CD4-positive, alpha-beta T cell (primary cell): ENCODE results near the gene CDC42. TPM values are rescaled to one million over a fixed set of nuclear protein-coding genes. Genes with fewer than 3 reads are reported as not detected.
A peak's percentile ranks its signal among the peaks of the same experiment; 100 is the strongest.

Experiments
- ATAC-seq: fragments of 200-7000 bp; cut with Tn5 transposase; one replicate; pipeline ENCODE4 v1.10.0; 2022; ENCODE audit warnings: mild to moderate bottlenecking; ENCODE audit not compliant: poor library complexity
- CTCF ChIA-PET: fragments of 350-600 bp; sonication (Branson Sonifier 250); formaldehyde crosslinking; loops from one replicate; lab custom pipeline; 2021; ENCODE audit warnings: antibody characterized with exemption, inconsistent platforms; lab: Charles Lee
- POLR2A ChIA-PET: fragments of 350-600 bp; sonication (Branson Sonifier 250); formaldehyde crosslinking; loops from one replicate; lab custom pipeline; 2021; ENCODE audit warnings: antibody characterized with exemption, inconsistent platforms; lab: Charles Lee
- DNase-seq, 14 experiments: peaks; one replicate each; pipeline ENCODE4 v3.0.0-alpha.2; 2013 to 2020; ENCODE audit warnings: mixed read lengths in 2 of 14
- H3K27ac ChIP-seq, 2 donors: one replicate each; pipeline versions ENCODE4 v1.5.1 to v1.7.0; 2013; ENCODE audit warnings: low read length in 2 of 2, low read depth in 1 of 2, mild to moderate bottlenecking in 1 of 2
- H3K27me3 ChIP-seq, 2 experiments: 1 replicate in 1 of 2; 2 replicates in 1 of 2; pipeline versions ENCODE4 v1.6.1 to v1.7.0; 2013; ENCODE audit warnings: low read length in 2 of 2, control low read depth in 1 of 2, mild to moderate bottlenecking in 1 of 2, moderate library complexity in 1 of 2; ENCODE audit not compliant: insufficient read depth in 2 of 2, control insufficient read depth in 1 of 2
- H3K36me3 ChIP-seq: one replicate; pipeline ENCODE4 v1.6.1; 2013; ENCODE audit warnings: low read length, control low read depth; ENCODE audit not compliant: insufficient read depth
- H3K4me1 ChIP-seq: one replicate; pipeline ENCODE4 v1.6.1; 2013; ENCODE audit warnings: low read length, control low read depth; ENCODE audit not compliant: insufficient read depth
- H3K4me3 ChIP-seq: one replicate; pipeline ENCODE4 v1.5.1; 2013; ENCODE audit warnings: mild to moderate bottlenecking, low read length, moderate library complexity
- H3K9me3 ChIP-seq, 2 experiments: 1 replicate in 1 of 2; 2 replicates in 1 of 2; pipeline versions ENCODE4 v1.6.1 to v1.7.0; 2013; ENCODE audit warnings: low read length in 2 of 2, mild to moderate bottlenecking in 2 of 2, control low read depth in 1 of 2, moderate library complexity in 1 of 2; ENCODE audit not compliant: control insufficient read depth in 1 of 2, insufficient read depth in 1 of 2
- H3K27ac Mint-ChIP-seq: one replicate; pipeline ENCODE4 v1.8.0; 2020; ENCODE audit warnings: mixed read lengths
- H3K27me3 Mint-ChIP-seq: one replicate; pipeline ENCODE4 v1.8.0; 2021; ENCODE audit warnings: mixed read lengths
- H3K36me3 Mint-ChIP-seq: one replicate; pipeline ENCODE4 v1.8.0; 2021; ENCODE audit warnings: low read depth, mixed read lengths
- H3K4me1 Mint-ChIP-seq: one replicate; pipeline ENCODE4 v1.8.0; 2021; ENCODE audit warnings: low read depth, mixed read lengths
- H3K4me3 Mint-ChIP-seq: one replicate; pipeline ENCODE4 v1.8.0; 2020; ENCODE audit warnings: mild to moderate bottlenecking, mixed read lengths
- H3K9me3 Mint-ChIP-seq: one replicate; pipeline ENCODE4 v1.8.0; 2020; ENCODE audit warnings: mixed read lengths
- CTCF ChIP-seq: fragments of 200-600 bp; IDR thresholded peaks from one replicate; pipeline ENCODE4 v1.8.0; 2022; ENCODE audit warnings: antibody characterized with exemption, mild to moderate bottlenecking
- intact Hi-C, 2 experiments: fragments of 100-400 bp; cut with DNase I in 1 of 2; cut with micrococcal nuclease in 1 of 2; formaldehyde crosslinking; loops; one replicate each; pipeline versions ENCODE4 v1.15.1 to v1.9.0; 2023 to 2025; cut with DNase I, micrococcal nuclease
- total RNA-seq, 174 experiments: library from RNA in 2 of 174; stranded (reverse) in 2 of 174; gene quantifications; one replicate each; pipeline ENCODE4 v1.2.3 and lab custom pipeline; 2021 to 2026

CDC42 gene
- total RNA-seq, 2 experiments from 2014 or later: 375 to 379 TPM

- peaks cover 30% of the 10 kb centered on the region for H3K4me1 ChIP-seq
- ChIA-PET POLR2A (interaction anchor here (0.7 to 1.5 kb wide), 5 partner anchors 8 to 46 kb away, joined by 3 to 6 read pairs (median 4); partner anchors contain the start of gene CDC42), CTCF (interaction anchor here (1.0 to 1.3 kb wide), 2 partner anchors 18 to 318 kb away, joined by 3 read pairs; no protein-coding TSS in a partner anchor)
Observed at GRCh38 chr1:22098752-22099151, 46.2 kb downstream of the CDC42 start.

GRCh38 chr1:22100168-22100567 lies 47.7 kb downstream of the CDC42 start:
- TF ChIP-seq CTCF: no peak
- CTCF ChIA-PET: interaction anchor here (1.2 to 1.7 kb wide), 2 partner anchors 10 to 47 kb away, joined by 3 read pairs; no protein-coding TSS in a partner anchor
- no peaks in the 10 kb centered on the region for H3K27me3 ChIP-seq
- peaks cover 56% of the 10 kb centered on the region for H3K36me3 ChIP-seq
- H3K4me3 Mint-ChIP-seq: no peak overlapping the region
- no peaks in the 10 kb centered on the region for H3K9me3 Mint-ChIP-seq
- no peak overlapping the region for H3K4me3 ChIP-seq
- H3K27me3 Mint-ChIP-seq: no peaks in the 10 kb centered on the region
- peaks cover 42% of the 10 kb centered on the region for H3K4me1 ChIP-seq
- DNase-seq (no peak), ATAC-seq (no peak)
- intact Hi-C loops: loop anchor here in 1 of 2 experiments (5.0 to 10.0 kb wide), 2 partner anchors 43 to 315 kb away; no protein-coding TSS in a partner anchor
- POLR2A ChIA-PET: interaction anchor here (1.0 to 1.5 kb wide), 5 partner anchors 34 to 73 kb away, joined by 4 to 6 read pairs (median 4); partner anchors contain the start of gene CDC42
- peaks cover 77% of the 10 kb centered on the region for H3K4me1 Mint-ChIP-seq
- H3K36me3 Mint-ChIP-seq: peaks cover 75% of the 10 kb centered on the region
- no peak overlapping the region for H3K27ac ChIP-seq
- peak overlapping the region; percentile 77 for H3K27ac Mint-ChIP-seq
- no peaks in the 10 kb centered on the region for H3K9me3 ChIP-seq

More at GRCh38 chr1:22098752-22099151, 46.2 kb downstream of the CDC42 start:
- intact Hi-C loops: no loop called here
- H3K27me3 ChIP-seq: no peaks in the 10 kb centered on the region
- Mint-ChIP-seq H3K4me3 (no peak overlapping the region), H3K36me3 (peaks cover 84% of the 10 kb centered on the region), H3K27me3 (no peaks in the 10 kb centered on the region), H3K9me3 (no peaks in the 10 kb centered on the region), H3K4me1 (peaks cover 72% of the 10 kb centered on the region), H3K27ac (peak overlapping the region; percentile 77)
- ATAC-seq (no peak), DNase-seq (no peak)
- H3K9me3 ChIP-seq: no peaks in the 10 kb centered on the region
- no peak for TF ChIP-seq CTCF
- H3K4me3 ChIP-seq: no peak overlapping the region
- no peak overlapping the region for H3K27ac ChIP-seq
- H3K36me3 ChIP-seq: peaks cover 66% of the 10 kb centered on the region

GRCh38 chr1:22101199-22101598 lies 48.7 kb downstream of the CDC42 start:
- H3K27me3 ChIP-seq: no peaks in the 10 kb centered on the region
- intact Hi-C loops: loop anchor here in 1 of 2 experiments (5.0 to 10.0 kb wide), 2 partner anchors 44 to 314 kb away; no protein-coding TSS in a partner anchor
- ATAC-seq: no peak

More at GRCh38 chr1:22101199-22101598, 48.7 kb downstream of the CDC42 start:
- no peak overlapping the region for H3K4me3 ChIP-seq
- Mint-ChIP-seq H3K27ac (peak overlapping the region; percentile 77), H3K36me3 (peaks cover 72% of the 10 kb centered on the region), H3K27me3 (no peaks in the 10 kb centered on the region), H3K4me3 (no peak overlapping the region), H3K4me1 (peaks cover 86% of the 10 kb centered on the region), H3K9me3 (no peaks in the 10 kb centered on the region)
- TF ChIP-seq CTCF: no peak
- peaks cover 55% of the 10 kb centered on the region for H3K36me3 ChIP-seq
- no peak overlapping the region for H3K27ac ChIP-seq
- H3K4me1 ChIP-seq: peaks cover 53% of the 10 kb centered on the region
- no peak for DNase-seq
- no peaks in the 10 kb centered on the region for H3K9me3 ChIP-seq
- ChIA-PET CTCF (interaction anchor here (1.2 to 1.7 kb wide), 3 partner anchors 9 to 48 kb away, joined by 3 to 4 read pairs (median 3); no protein-coding TSS in a partner anchor), POLR2A (interaction anchor here (1.1 kb wide), 1 partner anchor 77 kb away, joined by 5 read pairs; no protein-coding TSS in a partner anchor)
